ENCODE results near the gene CLIC4.
A peak's percentile ranks its signal among the peaks of the same experiment; 100 is the strongest.
"Not testable (repeated sequence)": the region's sequence is repeated elsewhere in the genome, so short reads cannot be mapped to it uniquely, and the experiment has no call there.

The CLIC4 gene
- total RNA-seq, result 3.3 to 3.9 (median 3.5) reads per million in 3 donors

GRCh38 chr1:24744911-24745710 lies at the start of gene CLIC4:
CLIC4 (plus strand) TSS chr1:24745447; CDS start chr1:24745554, 107 bp downstream.
- peak within 1 kb of the TSS; percentile 53 for H3K27ac ChIP-seq (ENCODE audit: insufficient read depth, low read length, poor library complexity, severe bottlenecking)
- peak; percentile 99 to 100 (median 99) for DNase-seq
- no peaks in the 10 kb centered on the region for H3K36me3 ChIP-seq (ENCODE audit: control insufficient read depth, insufficient read depth, low read length)
- no peaks in the 10 kb centered on the region for H3K4me1 ChIP-seq (ENCODE audit: control insufficient read depth, insufficient read depth, low read length, poor library complexity, severe bottlenecking)
- H3K27me3 ChIP-seq (replicated peaks; ENCODE audit: control insufficient read depth, insufficient read depth, low read length, poor library complexity, severe bottlenecking), result no peaks in the 10 kb centered on the region
- peak within 1 kb of the TSS; percentile 79 for H3K4me3 ChIP-seq (ENCODE audit: insufficient read depth, low read depth, low read length, poor library complexity, severe bottlenecking)
- no peaks in the 10 kb centered on the region for H3K9me3 ChIP-seq (ENCODE audit: control insufficient read depth, low read length)

- Histone ChIP-seq H3K36me3 (ENCODE audit: control insufficient read depth, insufficient read depth, low read length) (no peaks in the 10 kb centered on the region), H3K27ac (ENCODE audit: insufficient read depth, low read length, poor library complexity, severe bottlenecking) (no peak overlapping the region), H3K4me3 (ENCODE audit: insufficient read depth, low read depth, low read length, poor library complexity, severe bottlenecking) (no peak overlapping the region), H3K27me3 (replicated peaks; ENCODE audit: control insufficient read depth, insufficient read depth, low read length, poor library complexity, severe bottlenecking) (no peaks in the 10 kb centered on the region), H3K9me3 (ENCODE audit: control insufficient read depth, low read length) (no peaks in the 10 kb centered on the region), H3K4me1 (ENCODE audit: control insufficient read depth, insufficient read depth, low read length, poor library complexity, severe bottlenecking) (peaks cover 4% of the 10 kb centered on the region)
- DNase-seq, result no peak
These were observed 49.0 kb upstream of the CLIC4 start for GRCh38 chr1:24696041-24696755.

DNA sequence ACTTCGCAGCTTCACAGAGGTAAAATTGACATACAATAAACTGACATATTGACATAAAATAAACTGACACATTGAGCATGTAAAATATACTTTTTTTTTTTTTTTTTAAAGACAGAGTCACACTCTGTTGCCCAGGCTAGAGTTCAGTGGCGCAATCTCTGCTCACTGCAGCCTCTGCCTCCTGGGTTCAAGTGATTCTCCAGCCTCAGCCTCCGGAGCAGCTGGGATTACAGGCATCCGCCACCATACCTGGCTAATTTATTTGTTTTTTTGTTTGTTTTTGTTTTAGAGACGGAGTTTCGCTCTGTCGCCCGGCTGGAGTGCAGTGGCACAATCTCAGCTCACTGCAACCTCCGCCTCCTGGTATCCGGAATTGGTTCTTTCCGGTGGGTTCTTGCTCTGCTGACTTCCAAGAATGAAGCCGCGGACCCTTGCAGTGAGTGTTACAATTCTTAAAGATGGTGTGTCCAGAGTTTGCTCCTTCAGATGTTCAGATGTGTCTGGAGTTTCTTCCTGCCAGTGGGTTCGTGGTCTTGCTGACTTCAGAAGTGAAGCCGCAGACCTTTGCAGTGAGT lies 48.4 kb upstream of the CLIC4 start:
- Histone ChIP-seq H3K27me3 (replicated peaks; ENCODE audit: control insufficient read depth, insufficient read depth, low read length, poor library complexity, severe bottlenecking) (no peaks in the 10 kb centered on the region), H3K36me3 (ENCODE audit: control insufficient read depth, insufficient read depth, low read length) (no peaks in the 10 kb centered on the region), H3K4me3 (ENCODE audit: insufficient read depth, low read depth, low read length, poor library complexity, severe bottlenecking) (no peak overlapping the region), H3K9me3 (ENCODE audit: control insufficient read depth, low read length) (no peaks in the 10 kb centered on the region), H3K27ac (ENCODE audit: insufficient read depth, low read length, poor library complexity, severe bottlenecking) (no peak overlapping the region), H3K4me1 (ENCODE audit: control insufficient read depth, insufficient read depth, low read length, poor library complexity, severe bottlenecking) (peaks cover 4% of the 10 kb centered on the region)
- no peak for DNase-seq

DNA sequence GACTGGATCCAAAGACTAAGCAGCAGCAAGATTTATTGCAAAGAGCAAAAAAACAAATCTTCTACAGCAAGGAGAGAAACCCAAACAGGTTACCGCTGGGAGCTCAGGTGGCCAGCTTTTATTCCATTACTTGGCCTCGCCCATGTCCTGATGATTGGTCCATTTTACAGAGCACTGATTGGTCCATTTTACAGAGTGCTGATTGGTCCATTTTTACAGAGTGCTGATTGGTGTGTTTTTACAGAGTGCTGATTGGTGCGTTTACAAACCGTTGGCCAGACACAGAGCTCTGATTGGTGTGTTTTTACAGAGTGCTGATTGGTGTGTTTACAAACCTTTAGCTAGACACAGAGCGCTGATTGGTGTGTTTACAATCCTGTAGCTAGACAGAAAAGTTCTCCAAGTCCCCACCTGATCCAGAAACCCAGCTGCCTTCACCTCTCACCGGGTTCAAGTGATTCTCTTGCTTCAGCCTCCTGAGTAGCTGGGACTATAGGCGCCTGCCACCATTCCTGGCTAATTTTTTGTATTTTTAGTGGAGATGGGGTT lies 47.7 kb upstream of the CLIC4 start:
- H3K27ac ChIP-seq (ENCODE audit: insufficient read depth, low read length, poor library complexity, severe bottlenecking); H3K4me3 ChIP-seq (ENCODE audit: insufficient read depth, low read depth, low read length, poor library complexity, severe bottlenecking); H3K9me3 ChIP-seq (ENCODE audit: control insufficient read depth, low read length); DNase-seq; H3K27me3 ChIP-seq (replicated peaks; ENCODE audit: control insufficient read depth, insufficient read depth, low read length, poor library complexity, severe bottlenecking); H3K4me1 ChIP-seq (ENCODE audit: control insufficient read depth, insufficient read depth, low read length, poor library complexity, severe bottlenecking); H3K36me3 ChIP-seq (ENCODE audit: control insufficient read depth, insufficient read depth, low read length): not testable (repeated sequence)

GRCh38 chr1:24698326-24698725 lies 46.9 kb upstream of the CLIC4 start:
- not testable (repeated sequence) for H3K9me3 ChIP-seq (ENCODE audit: control insufficient read depth, low read length); H3K4me1 ChIP-seq (ENCODE audit: control insufficient read depth, insufficient read depth, low read length, poor library complexity, severe bottlenecking); H3K27me3 ChIP-seq (replicated peaks; ENCODE audit: control insufficient read depth, insufficient read depth, low read length, poor library complexity, severe bottlenecking); H3K36me3 ChIP-seq (ENCODE audit: control insufficient read depth, insufficient read depth, low read length); H3K4me3 ChIP-seq (ENCODE audit: insufficient read depth, low read depth, low read length, poor library complexity, severe bottlenecking); DNase-seq; H3K27ac ChIP-seq (ENCODE audit: insufficient read depth, low read length, poor library complexity, severe bottlenecking)

- DNase-seq, result no peak
- Histone ChIP-seq H3K27me3 (replicated peaks; ENCODE audit: control insufficient read depth, insufficient read depth, low read length, poor library complexity, severe bottlenecking) (no peaks in the 10 kb centered on the region), H3K4me1 (ENCODE audit: control insufficient read depth, insufficient read depth, low read length, poor library complexity, severe bottlenecking) (peaks cover 4% of the 10 kb centered on the region), H3K4me3 (ENCODE audit: insufficient read depth, low read depth, low read length, poor library complexity, severe bottlenecking) (no peak overlapping the region), H3K9me3 (ENCODE audit: control insufficient read depth, low read length) (no peaks in the 10 kb centered on the region), H3K36me3 (ENCODE audit: control insufficient read depth, insufficient read depth, low read length) (no peaks in the 10 kb centered on the region), H3K27ac (ENCODE audit: insufficient read depth, low read length, poor library complexity, severe bottlenecking) (no peak overlapping the region)
These were observed 45.6 kb upstream of the CLIC4 start for GRCh38 chr1:24699628-24700027.

DNA sequence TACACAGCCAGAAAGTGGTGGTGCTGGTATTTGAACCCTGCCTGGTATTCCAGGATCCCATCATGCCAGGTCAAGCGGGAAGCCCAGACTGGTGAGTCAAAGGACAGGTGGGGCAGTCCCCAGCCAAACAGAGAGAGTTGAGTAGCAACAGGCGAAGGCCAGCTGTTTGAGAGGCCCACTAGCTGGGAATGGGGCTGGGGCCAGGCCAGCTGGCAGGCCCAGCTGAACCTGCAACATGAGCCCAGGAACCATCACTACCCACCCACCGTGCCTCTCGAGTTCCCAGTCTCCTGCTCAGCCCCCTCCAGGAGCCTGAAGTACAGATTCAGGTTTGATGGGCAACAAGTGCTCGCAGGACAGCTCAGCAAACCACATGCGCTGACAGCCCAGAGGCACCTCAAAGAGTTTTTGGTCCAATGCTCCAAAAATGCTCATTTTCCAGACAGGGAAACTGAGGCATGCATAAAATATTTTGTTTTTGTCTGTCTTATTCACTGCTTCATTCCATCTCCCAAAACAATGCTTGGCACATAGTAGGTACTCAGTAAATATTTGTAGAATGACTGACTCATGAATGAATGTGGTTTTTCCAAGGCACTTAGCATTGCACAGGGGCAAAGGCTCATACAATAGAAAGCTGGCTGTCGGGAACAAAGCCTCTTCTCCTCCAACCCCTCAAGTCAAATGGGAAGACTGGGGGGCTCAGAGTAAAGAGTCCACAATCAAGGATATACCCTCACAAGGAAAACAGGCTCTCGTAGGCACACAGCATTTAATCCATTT lies 42.5 kb upstream of the CLIC4 start:
- H3K4me1 ChIP-seq (ENCODE audit: control insufficient read depth, insufficient read depth, low read length, poor library complexity, severe bottlenecking), result no peaks in the 10 kb centered on the region
- no peaks in the 10 kb centered on the region for H3K36me3 ChIP-seq (ENCODE audit: control insufficient read depth, insufficient read depth, low read length)
- H3K4me3 ChIP-seq (ENCODE audit: insufficient read depth, low read depth, low read length, poor library complexity, severe bottlenecking), result no peak overlapping the region
- H3K9me3 ChIP-seq (ENCODE audit: control insufficient read depth, low read length), result no peaks in the 10 kb centered on the region
- H3K27me3 ChIP-seq (replicated peaks; ENCODE audit: control insufficient read depth, insufficient read depth, low read length, poor library complexity, severe bottlenecking), result no peaks in the 10 kb centered on the region
- no peak for DNase-seq
- H3K27ac ChIP-seq (ENCODE audit: insufficient read depth, low read length, poor library complexity, severe bottlenecking), result no peak overlapping the region

- Histone ChIP-seq H3K4me1 (ENCODE audit: control insufficient read depth, insufficient read depth, low read length, poor library complexity, severe bottlenecking) (no peaks in the 10 kb centered on the region), H3K27me3 (replicated peaks; ENCODE audit: control insufficient read depth, insufficient read depth, low read length, poor library complexity, severe bottlenecking) (no peaks in the 10 kb centered on the region), H3K36me3 (ENCODE audit: control insufficient read depth, insufficient read depth, low read length) (no peaks in the 10 kb centered on the region), H3K4me3 (ENCODE audit: insufficient read depth, low read depth, low read length, poor library complexity, severe bottlenecking) (no peak overlapping the region), H3K9me3 (ENCODE audit: control insufficient read depth, low read length) (no peaks in the 10 kb centered on the region), H3K27ac (ENCODE audit: insufficient read depth, low read length, poor library complexity, severe bottlenecking) (no peak overlapping the region)
- DNase-seq, result no peak
These were observed 40.6 kb upstream of the CLIC4 start for GRCh38 chr1:24704411-24705259.
